GM19035 (cell line): ENCODE data around the gene ARHGEF9.
"Not testable (repeated sequence)": the region's sequence is repeated elsewhere in the genome, so short reads cannot be mapped to it uniquely, and the experiment has no call there.

Experiments used
- ATAC-seq: cut with Tn5 transposase; IDR thresholded peaks from one replicate; pipeline ENCODE4 v1.9.1; 2021; ENCODE audit not compliant: unreplicated experiment

The ARHGEF9 gene

DNA sequence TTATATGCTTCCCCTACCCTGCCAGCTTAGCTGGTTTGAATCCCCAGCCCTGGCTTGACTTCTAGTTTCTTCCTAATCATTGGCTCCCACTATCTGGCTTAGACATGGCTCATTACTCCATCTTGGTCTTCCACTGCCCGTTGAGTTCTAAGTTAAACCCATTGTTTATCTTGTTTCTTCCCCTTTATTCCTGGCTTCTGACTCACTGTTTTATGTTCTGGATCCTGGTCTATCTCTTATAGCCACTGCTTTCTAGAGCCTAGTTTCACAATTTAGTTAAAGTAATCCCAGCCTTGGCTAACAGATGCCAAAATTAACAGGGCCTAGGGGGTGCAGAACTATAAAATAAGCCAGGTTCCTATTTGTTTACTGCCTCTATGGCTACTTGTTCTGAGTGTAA lies 120.9 kb downstream of the ARHGEF9 start:
- no peak for ATAC-seq

DNA sequence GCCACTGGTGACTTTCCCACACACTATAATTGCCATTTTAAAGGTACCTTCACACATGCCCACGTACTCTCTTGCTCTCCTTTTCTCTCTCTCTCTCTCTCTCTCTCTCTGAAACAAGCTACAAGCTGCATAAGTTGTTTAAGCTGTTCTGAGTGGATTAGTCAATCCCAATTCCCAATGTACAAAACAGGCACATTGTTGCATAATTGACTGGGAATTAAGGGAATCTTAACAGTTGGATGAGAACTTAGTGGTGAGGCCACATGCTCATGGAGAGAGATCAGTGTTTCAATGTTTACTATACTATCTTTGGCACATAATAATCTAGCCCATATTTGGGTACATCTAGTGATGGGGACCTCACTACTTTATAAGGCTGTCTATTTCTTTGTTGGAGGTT lies 123.3 kb downstream of the ARHGEF9 start:
- ATAC-seq = no peak

DNA sequence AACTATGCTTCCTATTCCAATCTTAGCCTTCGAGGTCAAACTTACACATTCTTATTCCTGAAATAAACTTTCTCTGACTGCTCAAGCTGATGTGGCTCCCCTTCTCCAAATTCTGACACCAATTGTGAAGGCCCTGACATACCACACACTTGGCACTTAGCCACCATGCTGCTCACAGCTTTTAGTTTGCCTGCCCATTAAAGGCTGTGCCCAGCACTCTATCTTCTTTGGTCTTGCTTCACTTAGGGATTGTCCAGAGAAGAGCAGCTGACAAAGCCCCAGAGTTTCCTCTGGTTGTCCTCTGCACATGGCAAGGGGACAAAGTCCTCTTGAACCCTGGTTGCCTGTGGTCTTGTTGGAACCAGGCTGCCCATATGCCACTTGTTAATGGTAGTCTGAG lies 126.1 kb downstream of the ARHGEF9 start:
- ATAC-seq = no peak

DNA sequence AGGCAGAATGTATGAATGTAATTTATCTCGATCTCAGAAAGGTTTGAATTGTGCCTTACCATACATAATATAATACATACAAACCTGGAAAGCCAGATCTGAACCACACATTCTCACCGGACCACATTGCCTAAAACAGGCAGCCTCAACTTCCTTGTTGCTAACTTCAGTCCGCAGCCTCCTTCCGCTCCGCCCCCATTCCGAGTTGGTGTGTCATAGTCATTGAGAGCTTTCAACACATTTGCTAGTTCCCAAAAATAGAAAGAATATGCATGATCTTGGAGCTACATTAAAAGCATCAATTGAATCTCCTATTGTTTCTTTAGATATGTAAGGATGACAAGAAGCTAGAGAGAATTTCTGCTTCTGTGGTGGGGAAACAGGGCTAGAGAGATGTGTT lies 127.2 kb downstream of the ARHGEF9 start:
- ATAC-seq = no peak

DNA sequence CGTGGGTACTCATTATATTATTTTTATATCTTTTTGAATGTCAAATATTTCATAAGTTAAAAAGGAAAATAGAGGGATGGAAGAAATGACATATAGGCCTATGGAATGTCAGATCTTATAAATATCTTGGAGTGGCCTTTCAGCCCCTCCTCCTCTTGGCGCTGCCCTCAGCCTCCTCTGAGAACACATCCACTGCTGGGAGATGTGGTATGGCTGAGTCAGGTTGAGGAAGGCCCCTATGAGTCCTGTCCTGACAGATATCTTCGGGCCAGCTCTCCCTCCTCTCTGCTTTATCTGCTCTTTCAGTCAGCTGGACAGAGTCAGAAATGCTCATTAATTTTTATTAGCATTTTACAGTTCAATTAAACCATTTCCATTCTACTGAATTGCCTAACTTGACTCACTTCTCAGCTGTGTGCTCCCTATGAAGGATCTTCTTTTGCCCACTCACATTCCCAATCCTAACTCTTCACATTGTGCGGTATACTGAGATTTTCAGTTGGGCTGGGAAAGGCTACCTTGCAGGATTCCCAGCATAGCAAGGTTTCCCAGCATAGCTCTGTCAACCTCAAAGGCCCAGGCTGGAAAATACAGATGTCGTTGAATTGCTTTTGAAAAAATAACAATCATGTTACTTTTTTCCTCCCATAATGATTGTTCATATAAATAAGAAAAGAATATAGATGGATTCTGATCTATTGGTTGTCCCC lies 128.0 kb downstream of the ARHGEF9 start:
- no peak for ATAC-seq

DNA sequence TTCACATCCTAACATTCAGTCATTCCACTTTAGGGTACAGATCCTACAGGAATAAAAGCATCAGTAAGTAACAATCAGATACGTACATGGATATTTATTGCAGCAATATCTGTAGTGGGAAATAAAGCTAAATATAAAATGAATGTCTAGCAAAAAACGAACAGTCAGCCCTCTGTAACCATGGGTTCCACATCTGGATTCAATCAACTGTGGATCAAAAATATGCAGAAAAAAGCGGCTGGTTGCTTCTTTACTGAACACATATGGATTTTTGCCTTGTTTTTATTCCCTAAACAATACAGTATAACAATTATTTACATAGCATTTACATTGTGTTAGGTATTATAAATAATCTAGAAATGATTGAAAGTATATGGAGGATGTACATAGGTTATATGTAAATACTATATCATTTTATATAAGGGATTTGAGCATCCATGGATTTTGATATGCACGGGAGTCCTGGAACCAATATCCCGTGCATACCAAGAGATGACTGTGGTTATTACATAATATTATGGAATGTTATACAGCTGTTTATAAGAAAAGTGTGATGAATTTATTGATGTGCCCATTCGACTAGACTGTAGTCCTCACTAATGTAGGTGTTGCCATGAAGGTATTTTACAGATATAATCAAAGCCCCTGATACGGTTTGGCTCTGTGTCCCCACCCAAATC lies 132.8 kb downstream of the ARHGEF9 start:
- no peak for ATAC-seq

DNA sequence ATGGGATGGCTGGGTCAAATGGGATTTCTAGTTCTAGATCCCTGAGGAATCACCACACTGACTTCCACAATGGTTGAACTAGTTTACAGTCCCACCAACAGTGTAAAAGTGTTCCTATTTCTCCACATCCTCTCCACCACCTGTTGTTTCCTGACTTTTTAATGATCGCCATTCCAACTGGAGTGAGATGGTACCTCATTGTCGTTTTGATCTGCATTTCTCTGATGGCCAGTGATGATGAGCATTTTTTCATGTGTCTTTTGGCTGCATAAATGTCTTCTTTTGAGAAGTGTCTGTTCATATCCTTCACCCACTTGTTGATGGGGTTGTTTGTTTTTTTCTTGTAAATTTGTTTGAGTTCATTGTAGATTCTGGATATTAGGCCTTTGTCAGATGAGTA lies 139.3 kb downstream of the ARHGEF9 start:
- not testable (repeated sequence) for ATAC-seq

DNA sequence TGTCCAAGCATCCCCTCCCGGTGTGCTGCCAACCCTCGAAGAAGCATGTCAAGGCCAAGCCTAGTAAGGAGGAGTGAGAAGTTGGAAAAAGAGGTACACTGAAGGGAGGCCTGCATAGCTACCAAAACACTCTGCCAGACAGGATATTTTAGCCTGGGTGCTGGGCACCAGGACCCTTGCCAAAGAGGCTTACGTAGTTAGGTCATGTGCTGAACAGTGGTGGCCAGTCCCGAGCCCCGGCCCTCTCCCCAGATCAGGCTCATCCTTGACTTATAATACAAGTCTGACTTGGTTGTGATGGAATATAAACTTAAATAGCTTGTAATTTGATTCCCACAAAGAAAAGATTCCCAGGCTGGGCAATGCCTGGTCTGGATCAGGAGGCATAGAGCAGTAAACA lies 149.3 kb downstream of the ARHGEF9 start:
- no peak for ATAC-seq

DNA sequence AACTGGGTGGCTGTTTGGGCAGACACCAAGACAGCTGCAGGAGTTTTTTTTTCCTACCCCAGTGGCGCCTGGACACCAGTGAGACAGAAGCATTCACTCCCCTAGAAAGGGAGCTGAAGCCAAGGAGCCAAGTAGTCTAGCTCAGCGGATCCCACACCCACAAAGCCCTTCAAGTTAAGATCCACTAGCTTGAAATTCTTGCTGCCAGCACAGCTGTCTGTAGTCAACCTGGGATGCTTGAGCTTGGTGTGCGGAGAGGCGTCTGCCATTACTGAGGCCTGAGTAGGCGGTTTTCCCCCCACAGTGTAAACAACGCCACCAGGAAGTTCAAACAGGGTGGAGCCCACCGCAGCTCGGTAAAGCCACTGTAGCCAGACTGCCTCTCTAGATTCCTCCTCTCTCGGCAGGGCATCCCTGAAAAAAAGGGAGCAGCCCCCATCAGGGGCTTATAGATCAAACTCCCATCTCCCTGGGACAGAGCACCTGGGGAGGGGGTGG lies 171.4 kb downstream of the ARHGEF9 start:
- ATAC-seq = no peak

DNA sequence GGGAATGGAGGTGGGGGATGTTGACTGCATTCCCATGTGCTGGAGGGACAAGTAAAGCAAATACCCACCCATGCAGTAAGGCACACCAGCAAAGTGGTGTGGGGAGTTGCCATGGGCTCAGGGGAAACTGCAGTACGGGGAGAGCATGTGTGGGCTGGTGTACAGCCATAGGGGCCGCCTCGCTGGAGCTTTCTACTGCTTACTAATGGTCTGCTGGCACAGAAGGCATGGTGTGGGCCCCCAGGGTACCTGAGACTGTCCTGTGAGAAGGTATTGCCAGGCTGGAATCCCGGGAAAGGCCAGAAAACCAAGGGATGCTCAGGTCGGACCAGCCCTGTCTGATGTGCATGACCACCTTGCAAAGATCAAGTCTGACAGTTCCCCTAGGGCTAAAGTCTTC lies 199.1 kb downstream of the ARHGEF9 start:
- ATAC-seq = no peak
